KMS-11 (cell line): ENCODE measurements around the gene ABCA3.
"Not testable (repeated sequence)": the region's sequence is repeated elsewhere in the genome, so short reads cannot be mapped to it uniquely, and the experiment has no call there.

Experiments used
- H2AFZ ChIP-seq: fragments of 200-600 bp; sonication (generic); 2 replicates; pipeline ENCODE4 v1.6.1; 2016; ENCODE audit warnings: antibody characterized with exemption, mixed run types, low read depth
- H3K27ac ChIP-seq: fragments of 200-600 bp; sonication (generic); 2 replicates; pipeline ENCODE4 v1.6.1; 2016; ENCODE audit warnings: mild to moderate bottlenecking, mixed run types
- H3K27me3 ChIP-seq: fragments of 200-600 bp; sonication (generic); 2 replicates; pipeline ENCODE4 v1.6.1; 2017; ENCODE audit warnings: mild to moderate bottlenecking, low read depth, mixed run types, moderate library complexity; ENCODE audit not compliant: insufficient read depth
- H3K36me3 ChIP-seq: fragments of 200-600 bp; sonication (generic); 2 replicates; pipeline ENCODE4 v1.6.1; 2017; ENCODE audit warnings: mild to moderate bottlenecking, mixed run types; ENCODE audit not compliant: insufficient read depth
- H3K4me1 ChIP-seq: fragments of 200-600 bp; sonication (generic); 2 replicates; pipeline ENCODE4 v1.6.1; 2016; ENCODE audit warnings: mild to moderate bottlenecking, low read depth, mixed run types; ENCODE audit not compliant: poor library complexity, severe bottlenecking
- H3K4me2 ChIP-seq: fragments of 200-600 bp; sonication (generic); 2 replicates; pipeline ENCODE4 v1.7.0; 2016; ENCODE audit warnings: mild to moderate bottlenecking, mixed run types
- H3K4me3 ChIP-seq: fragments of 200-600 bp; sonication (generic); IDR thresholded peaks from 2 replicates; pipeline ENCODE4 v1.6.1; 2017; ENCODE audit warnings: low read depth, low read length, mixed read lengths; ENCODE audit not compliant: insufficient read depth
- H3K79me2 ChIP-seq: fragments of 200-600 bp; sonication (generic); 2 replicates; pipeline ENCODE4 v1.6.1; 2016; ENCODE audit warnings: low read depth, mixed run types; ENCODE audit not compliant: insufficient read depth
- H3K9ac ChIP-seq: fragments of 200-600 bp; sonication (generic); 2 replicates; pipeline ENCODE4 v1.6.1; 2016; ENCODE audit warnings: mild to moderate bottlenecking, mixed run types
- H4K20me1 ChIP-seq: fragments of 200-600 bp; sonication (generic); 2 replicates; pipeline ENCODE4 v1.6.1; 2016; ENCODE audit warnings: mild to moderate bottlenecking, mixed run types; ENCODE audit not compliant: insufficient read depth
- TF ChIP-seq, protein P1 (sequence below): fragments of 200-600 bp; sonication (generic); conservative IDR thresholded peaks from 2 replicates; pipeline ENCODE4 v1.6.1; 2017; ENCODE audit warnings: low read depth, mild to moderate bottlenecking, antibody characterized with exemption, low read length, moderate library complexity, mixed read lengths

ABCA3 gene

DNA sequence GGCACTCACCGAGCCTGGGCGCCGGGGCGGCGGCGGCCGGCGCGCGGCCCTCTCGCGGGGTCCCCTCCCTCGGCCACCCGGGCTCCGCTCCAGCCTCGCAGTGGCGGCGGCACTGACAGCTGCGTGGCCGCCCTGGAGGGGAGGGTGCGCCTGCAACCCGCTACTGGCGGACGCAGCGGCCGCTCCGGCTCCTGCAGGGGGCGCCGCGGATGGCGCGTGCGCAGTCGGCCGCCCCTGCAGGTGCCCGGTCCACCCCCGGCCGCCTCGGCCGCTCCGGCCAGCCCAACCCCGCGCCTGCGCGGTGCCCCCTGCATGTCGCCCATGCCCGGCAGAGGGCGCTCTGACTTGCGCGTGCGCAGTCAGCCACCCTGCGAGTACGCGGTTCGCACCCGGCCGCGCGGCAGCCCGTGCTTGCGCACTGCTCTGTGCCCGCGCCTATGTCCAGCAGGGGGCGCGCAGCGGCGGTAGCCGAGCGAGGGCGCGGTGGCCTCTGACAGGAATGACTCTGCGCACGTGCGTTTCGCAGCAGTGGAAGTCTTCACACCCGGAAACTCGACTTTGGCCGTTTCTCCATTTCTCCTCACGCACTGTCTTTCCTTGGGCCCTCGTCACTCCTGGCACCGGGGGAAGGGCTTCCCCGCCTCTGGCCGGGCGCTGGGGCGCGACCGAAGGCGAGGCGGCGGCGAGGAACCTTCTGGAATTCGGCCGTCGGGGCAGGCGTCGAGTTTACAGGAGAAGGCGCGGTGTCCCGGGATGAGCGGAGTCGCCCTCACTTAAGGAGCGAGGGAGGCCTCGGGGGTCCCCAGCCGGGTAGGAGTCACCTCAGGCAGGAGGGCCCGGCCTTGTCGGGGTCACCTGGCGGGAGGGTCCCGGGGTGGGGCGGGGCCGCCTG lies at the start of gene ABCA3:
Gene ABCA3, minus strand, starts transcription at position 165 of the 892 bp plus-strand sequence. CDS start 14,262 bp downstream, outside the sequence.
- Histone ChIP-seq H3K27me3 (no peaks in the 10 kb centered on the region), H3K4me2 (peak within 1 kb of the TSS; percentile 85), H3K4me3 (no peak within 1 kb of the TSS), H4K20me1 (no peaks in the 10 kb centered on the region), H2AFZ (peak within 1 kb of the TSS; percentile 99), H3K9ac (peak within 1 kb of the TSS; percentile 71), H3K4me1 (peaks cover 19% of the 10 kb centered on the region), H3K27ac (peak within 1 kb of the TSS; percentile 34; the same call in 1 of the 2 replicates), H3K36me3 (no peaks in the 10 kb centered on the region), H3K79me2 (peaks cover 11% of the 10 kb centered on the region; the same call in 1 of the 2 replicates)
- TF ChIP-seq, protein P1, sequence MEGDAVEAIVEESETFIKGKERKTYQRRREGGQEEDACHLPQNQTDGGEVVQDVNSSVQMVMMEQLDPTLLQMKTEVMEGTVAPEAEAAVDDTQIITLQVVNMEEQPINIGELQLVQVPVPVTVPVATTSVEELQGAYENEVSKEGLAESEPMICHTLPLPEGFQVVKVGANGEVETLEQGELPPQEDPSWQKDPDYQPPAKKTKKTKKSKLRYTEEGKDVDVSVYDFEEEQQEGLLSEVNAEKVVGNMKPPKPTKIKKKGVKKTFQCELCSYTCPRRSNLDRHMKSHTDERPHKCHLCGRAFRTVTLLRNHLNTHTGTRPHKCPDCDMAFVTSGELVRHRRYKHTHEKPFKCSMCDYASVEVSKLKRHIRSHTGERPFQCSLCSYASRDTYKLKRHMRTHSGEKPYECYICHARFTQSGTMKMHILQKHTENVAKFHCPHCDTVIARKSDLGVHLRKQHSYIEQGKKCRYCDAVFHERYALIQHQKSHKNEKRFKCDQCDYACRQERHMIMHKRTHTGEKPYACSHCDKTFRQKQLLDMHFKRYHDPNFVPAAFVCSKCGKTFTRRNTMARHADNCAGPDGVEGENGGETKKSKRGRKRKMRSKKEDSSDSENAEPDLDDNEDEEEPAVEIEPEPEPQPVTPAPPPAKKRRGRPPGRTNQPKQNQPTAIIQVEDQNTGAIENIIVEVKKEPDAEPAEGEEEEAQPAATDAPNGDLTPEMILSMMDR, result peak; percentile 98

DNA sequence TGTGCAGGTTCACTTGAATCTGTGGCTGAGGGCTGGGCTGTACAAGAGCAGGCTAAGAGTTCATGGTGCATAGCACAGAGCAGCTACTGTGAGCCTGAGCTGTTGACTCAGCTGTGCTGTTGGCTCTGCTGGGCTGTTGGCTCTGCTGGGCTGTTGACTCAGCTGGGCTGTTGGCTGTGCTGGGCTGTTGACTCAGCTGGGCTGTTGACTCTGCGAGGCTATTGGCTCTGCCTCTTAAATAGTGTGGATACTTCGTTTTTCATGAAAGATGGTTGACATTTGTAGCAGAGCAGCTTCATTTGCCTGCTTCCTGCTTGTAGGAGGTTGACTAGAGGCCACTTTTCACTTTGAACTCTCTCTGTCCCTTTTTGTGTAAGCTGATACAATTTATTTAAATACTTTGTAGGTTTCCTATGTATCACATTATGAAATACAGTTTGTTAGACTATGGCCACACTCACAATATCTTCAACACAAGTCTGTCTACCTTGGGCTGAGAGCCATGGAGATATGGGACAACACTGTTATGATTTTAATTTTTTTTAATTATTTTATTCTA lies 48.4 kb upstream of the ABCA3 start:
- Histone ChIP-seq H3K4me3 (no peak overlapping the region), H3K4me1 (no peaks in the 10 kb centered on the region), H3K9ac (no peak overlapping the region), H2AFZ (no peak overlapping the region), H3K79me2 (no peaks in the 10 kb centered on the region), H3K4me2 (no peak overlapping the region), H3K27ac (no peak overlapping the region), H3K27me3 (no peaks in the 10 kb centered on the region), H4K20me1 (no peaks in the 10 kb centered on the region), H3K36me3 (no peaks in the 10 kb centered on the region)
- TF ChIP-seq, protein P1, result no peak

DNA sequence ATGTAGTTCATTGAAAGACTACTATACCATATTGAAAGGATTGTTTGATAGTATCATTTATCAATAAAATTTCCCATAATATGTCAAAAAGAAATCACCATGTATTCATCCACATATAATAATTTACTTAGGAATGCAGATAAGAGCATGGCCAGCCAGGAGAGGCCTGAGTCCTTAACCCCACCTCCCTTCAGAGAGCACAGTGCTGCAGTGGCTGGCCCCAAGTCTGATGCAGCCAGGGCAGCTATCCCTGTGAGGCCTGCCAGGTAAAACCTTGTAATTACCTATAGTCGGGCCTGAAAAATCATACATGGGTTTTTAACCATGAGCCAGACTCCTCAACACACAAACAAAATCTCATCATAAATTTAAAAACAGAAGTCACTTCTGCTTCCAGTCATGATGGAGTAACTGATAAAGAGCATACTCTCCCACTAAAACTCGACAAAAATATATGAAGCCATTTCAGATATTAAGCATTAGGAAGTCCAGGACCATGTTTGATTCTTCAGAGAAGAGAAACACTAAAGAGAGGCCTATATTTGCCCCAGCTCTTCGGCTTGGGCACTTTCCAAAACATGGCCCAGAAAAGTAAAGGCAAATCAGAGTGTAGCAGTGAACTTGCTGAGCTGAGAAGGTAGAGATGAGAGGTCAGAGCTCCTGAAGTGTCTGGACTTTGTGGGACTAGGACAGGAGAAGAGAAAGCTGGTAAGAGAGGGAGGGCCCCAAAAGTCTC lies 47.8 kb upstream of the ABCA3 start:
- Histone ChIP-seq H3K9ac (no peak overlapping the region), H3K4me1 (no peaks in the 10 kb centered on the region), H4K20me1 (no peaks in the 10 kb centered on the region), H3K4me2 (no peak overlapping the region), H3K79me2 (no peaks in the 10 kb centered on the region), H2AFZ (no peak overlapping the region), H3K36me3 (no peaks in the 10 kb centered on the region), H3K27ac (no peak overlapping the region), H3K27me3 (no peaks in the 10 kb centered on the region), H3K4me3 (no peak overlapping the region)
- TF ChIP-seq, protein P1, result no peak

DNA sequence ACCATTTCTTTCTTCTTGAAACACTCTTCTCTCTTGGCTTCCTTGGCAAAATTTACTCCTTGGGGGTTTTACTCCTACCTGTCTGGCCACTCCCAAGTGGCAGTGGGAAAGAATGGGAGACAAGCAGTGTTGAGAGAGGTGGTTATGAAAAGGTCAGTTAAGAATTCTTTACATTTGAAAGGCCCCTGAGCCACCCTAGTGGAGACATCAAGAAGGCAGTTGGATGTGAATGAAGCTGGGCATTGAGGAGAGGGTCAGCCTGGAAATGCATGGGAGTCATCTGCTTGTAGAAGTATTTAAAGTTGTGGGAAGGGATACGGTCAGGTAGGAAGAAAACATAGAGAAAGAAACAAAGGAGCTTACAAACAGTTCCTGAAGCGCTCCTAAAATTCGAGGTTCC lies 46.5 kb upstream of the ABCA3 start:
- Histone ChIP-seq H3K79me2 (no peaks in the 10 kb centered on the region), H2AFZ (no peak overlapping the region), H3K4me3 (no peak overlapping the region), H3K4me2 (no peak overlapping the region), H3K27me3 (no peaks in the 10 kb centered on the region), H3K27ac (no peak overlapping the region), H4K20me1 (no peaks in the 10 kb centered on the region), H3K36me3 (no peaks in the 10 kb centered on the region), H3K9ac (no peak overlapping the region), H3K4me1 (no peaks in the 10 kb centered on the region)
- TF ChIP-seq, protein P1, result no peak

DNA sequence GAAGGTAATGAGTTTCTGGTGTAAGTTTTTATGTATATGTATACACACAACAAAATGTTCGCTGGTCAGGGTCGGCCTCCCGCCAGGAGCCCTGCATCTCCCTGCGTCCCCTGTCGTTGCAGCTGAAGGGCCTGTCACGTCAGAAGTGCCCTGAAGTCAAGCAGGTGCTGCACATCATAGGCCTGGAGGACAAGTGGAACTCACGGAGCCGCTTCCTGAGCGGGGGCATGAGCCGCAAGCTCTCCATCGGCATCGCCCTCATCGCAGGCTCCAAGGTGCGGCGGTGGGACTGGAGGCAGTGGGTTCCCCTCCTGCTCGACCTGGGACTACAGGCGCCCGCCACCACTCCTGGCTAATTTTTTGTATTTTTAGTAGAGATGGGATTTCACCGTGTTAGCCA lies 45.5 kb upstream of the ABCA3 start:
- H2AFZ ChIP-seq, H3K36me3 ChIP-seq, H3K27ac ChIP-seq, H3K9ac ChIP-seq, H3K27me3 ChIP-seq, H3K79me2 ChIP-seq, H4K20me1 ChIP-seq, H3K4me2 ChIP-seq, H3K4me3 ChIP-seq, H3K4me1 ChIP-seq: not testable (repeated sequence)
